ENCODE data around the gene SSX2IP. TPM values are rescaled to one million over a fixed set of nuclear protein-coding genes. Genes with fewer than 3 reads are reported as not detected.

Gene SSX2IP
- total and polyA plus RNA-seq, 2 experiments from 2014 or later = 23.2 to 28.4 TPM

GRCh38 chr1:84632137-84632536, 58.1 kb downstream of the SSX2IP start:
- Histone ChIP-seq H3F3A (replicated peaks; ENCODE audit: low read depth) (no peaks in the 10 kb centered on the region), H3K27ac (ENCODE audit: low read depth) (no peak overlapping the region)

More at GRCh38 chr1:84632137-84632536, 58.1 kb downstream of the SSX2IP start:
- Histone ChIP-seq H3K4me2 (no peak overlapping the region), H3K4me1 (ENCODE audit: insufficient read depth) (no peaks in the 10 kb centered on the region), H3K4me3 (no peak overlapping the region), H3K79me2 (replicated peaks; ENCODE audit: insufficient read depth) (no peaks in the 10 kb centered on the region), H3K9me2 (ENCODE audit: insufficient read depth) (0 out of 2 replicates have a peak, but pooled peaks cover 5% of the 10 kb centered on the region), H3K36me3 (ENCODE audit: insufficient read depth) (no peaks in the 10 kb centered on the region), H4K20me1 (replicated peaks; ENCODE audit: insufficient read depth) (no peaks in the 10 kb centered on the region), H3K27me3 (ENCODE audit: insufficient read depth) (no peaks in the 10 kb centered on the region), H2AFZ (no peak overlapping the region)
- TF ChIP-seq NANOG (IDR thresholded peaks at IDR 0.05; ENCODE audit: borderline replicate concordance) (no peak), POLR2AphosphoS5 (IDR thresholded peaks at IDR 0.05; ENCODE audit: low read depth) (no peak), STAT1 (IDR thresholded peaks at IDR 0.05; ENCODE audit: unreplicated experiment) (no peak), ZNF331 (CRISPR knock-in tag; IDR thresholded peaks at IDR 0.05; ENCODE audit: low read depth) (no peak), ZNF114 (CRISPR knock-in tag; IDR thresholded peaks at IDR 0.05) (no peak), EZH2 (IDR thresholded peaks at IDR 0.05; ENCODE audit: low read depth, unreplicated experiment) (no peak), EZH2phosphoT487 (IDR thresholded peaks at IDR 0.05; ENCODE audit: unreplicated experiment) (no peak), JUNB (IDR thresholded peaks at IDR 0.05; ENCODE audit: unreplicated experiment) (no peak), CREB1 (CRISPR knock-in tag; IDR thresholded peaks at IDR 0.05; ENCODE audit: low read depth) (no peak), CTCF (conservative IDR thresholded peaks at IDR 0.05; ENCODE audit: low read depth in 2 of 2) (no peak)
- TF ChIP-seq, protein P1, sequence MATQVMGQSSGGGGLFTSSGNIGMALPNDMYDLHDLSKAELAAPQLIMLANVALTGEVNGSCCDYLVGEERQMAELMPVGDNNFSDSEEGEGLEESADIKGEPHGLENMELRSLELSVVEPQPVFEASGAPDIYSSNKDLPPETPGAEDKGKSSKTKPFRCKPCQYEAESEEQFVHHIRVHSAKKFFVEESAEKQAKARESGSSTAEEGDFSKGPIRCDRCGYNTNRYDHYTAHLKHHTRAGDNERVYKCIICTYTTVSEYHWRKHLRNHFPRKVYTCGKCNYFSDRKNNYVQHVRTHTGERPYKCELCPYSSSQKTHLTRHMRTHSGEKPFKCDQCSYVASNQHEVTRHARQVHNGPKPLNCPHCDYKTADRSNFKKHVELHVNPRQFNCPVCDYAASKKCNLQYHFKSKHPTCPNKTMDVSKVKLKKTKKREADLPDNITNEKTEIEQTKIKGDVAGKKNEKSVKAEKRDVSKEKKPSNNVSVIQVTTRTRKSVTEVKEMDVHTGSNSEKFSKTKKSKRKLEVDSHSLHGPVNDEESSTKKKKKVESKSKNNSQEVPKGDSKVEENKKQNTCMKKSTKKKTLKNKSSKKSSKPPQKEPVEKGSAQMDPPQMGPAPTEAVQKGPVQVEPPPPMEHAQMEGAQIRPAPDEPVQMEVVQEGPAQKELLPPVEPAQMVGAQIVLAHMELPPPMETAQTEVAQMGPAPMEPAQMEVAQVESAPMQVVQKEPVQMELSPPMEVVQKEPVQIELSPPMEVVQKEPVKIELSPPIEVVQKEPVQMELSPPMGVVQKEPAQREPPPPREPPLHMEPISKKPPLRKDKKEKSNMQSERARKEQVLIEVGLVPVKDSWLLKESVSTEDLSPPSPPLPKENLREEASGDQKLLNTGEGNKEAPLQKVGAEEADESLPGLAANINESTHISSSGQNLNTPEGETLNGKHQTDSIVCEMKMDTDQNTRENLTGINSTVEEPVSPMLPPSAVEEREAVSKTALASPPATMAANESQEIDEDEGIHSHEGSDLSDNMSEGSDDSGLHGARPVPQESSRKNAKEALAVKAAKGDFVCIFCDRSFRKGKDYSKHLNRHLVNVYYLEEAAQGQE (IDR thresholded peaks at IDR 0.05; ENCODE audit: unreplicated experiment) = no peak
- TF ChIP-seq, protein P2, sequence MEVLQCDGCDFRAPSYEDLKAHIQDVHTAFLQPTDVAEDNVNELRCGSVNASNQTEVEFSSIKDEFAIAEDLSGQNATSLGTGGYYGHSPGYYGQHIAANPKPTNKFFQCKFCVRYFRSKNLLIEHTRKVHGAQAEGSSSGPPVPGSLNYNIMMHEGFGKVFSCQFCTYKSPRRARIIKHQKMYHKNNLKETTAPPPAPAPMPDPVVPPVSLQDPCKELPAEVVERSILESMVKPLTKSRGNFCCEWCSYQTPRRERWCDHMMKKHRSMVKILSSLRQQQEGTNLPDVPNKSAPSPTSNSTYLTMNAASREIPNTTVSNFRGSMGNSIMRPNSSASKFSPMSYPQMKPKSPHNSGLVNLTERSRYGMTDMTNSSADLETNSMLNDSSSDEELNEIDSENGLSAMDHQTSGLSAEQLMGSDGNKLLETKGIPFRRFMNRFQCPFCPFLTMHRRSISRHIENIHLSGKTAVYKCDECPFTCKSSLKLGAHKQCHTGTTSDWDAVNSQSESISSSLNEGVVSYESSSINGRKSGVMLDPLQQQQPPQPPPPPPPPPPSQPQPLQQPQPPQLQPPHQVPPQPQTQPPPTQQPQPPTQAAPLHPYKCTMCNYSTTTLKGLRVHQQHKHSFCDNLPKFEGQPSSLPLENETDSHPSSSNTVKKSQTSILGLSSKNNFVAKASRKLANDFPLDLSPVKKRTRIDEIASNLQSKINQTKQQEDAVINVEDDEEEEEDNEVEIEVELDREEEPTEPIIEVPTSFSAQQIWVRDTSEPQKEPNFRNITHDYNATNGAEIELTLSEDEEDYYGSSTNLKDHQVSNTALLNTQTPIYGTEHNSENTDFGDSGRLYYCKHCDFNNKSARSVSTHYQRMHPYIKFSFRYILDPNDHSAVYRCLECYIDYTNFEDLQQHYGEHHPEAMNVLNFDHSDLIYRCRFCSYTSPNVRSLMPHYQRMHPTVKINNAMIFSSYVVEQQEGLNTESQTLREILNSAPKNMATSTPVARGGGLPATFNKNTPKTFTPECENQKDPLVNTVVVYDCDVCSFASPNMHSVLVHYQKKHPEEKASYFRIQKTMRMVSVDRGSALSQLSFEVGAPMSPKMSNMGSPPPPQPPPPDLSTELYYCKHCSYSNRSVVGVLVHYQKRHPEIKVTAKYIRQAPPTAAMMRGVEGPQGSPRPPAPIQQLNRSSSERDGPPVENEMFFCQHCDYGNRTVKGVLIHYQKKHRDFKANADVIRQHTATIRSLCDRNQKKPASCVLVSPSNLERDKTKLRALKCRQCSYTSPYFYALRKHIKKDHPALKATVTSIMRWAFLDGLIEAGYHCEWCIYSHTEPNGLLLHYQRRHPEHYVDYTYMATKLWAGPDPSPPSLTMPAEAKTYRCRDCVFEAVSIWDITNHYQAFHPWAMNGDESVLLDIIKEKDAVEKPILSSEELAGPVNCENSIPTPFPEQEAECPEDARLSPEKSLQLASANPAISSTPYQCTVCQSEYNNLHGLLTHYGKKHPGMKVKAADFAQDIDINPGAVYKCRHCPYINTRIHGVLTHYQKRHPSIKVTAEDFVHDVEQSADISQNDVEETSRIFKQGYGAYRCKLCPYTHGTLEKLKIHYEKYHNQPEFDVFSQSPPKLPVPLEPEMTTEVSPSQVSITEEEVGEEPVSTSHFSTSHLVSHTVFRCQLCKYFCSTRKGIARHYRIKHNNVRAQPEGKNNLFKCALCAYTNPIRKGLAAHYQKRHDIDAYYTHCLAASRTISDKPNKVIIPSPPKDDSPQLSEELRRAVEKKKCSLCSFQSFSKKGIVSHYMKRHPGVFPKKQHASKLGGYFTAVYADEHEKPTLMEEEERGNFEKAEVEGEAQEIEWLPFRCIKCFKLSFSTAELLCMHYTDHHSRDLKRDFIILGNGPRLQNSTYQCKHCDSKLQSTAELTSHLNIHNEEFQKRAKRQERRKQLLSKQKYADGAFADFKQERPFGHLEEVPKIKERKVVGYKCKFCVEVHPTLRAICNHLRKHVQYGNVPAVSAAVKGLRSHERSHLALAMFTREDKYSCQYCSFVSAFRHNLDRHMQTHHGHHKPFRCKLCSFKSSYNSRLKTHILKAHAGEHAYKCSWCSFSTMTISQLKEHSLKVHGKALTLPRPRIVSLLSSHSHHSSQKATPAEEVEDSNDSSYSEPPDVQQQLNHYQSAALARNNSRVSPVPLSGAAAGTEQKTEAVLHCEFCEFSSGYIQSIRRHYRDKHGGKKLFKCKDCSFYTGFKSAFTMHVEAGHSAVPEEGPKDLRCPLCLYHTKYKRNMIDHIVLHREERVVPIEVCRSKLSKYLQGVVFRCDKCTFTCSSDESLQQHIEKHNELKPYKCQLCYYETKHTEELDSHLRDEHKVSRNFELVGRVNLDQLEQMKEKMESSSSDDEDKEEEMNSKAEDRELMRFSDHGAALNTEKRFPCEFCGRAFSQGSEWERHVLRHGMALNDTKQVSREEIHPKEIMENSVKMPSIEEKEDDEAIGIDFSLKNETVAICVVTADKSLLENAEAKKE (CRISPR knock-in tag; IDR thresholded peaks at IDR 0.05) = no peak
- TF ChIP-seq, protein P3, sequence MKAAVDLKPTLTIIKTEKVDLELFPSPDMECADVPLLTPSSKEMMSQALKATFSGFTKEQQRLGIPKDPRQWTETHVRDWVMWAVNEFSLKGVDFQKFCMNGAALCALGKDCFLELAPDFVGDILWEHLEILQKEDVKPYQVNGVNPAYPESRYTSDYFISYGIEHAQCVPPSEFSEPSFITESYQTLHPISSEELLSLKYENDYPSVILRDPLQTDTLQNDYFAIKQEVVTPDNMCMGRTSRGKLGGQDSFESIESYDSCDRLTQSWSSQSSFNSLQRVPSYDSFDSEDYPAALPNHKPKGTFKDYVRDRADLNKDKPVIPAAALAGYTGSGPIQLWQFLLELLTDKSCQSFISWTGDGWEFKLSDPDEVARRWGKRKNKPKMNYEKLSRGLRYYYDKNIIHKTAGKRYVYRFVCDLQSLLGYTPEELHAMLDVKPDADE (IDR thresholded peaks at IDR 0.05) = no peak
- Mint-ChIP-seq H3K4me3 (no peak overlapping the region), H3K27ac (no peak overlapping the region), H3K36me3 (ENCODE audit: low read depth) (peaks cover 3% of the 10 kb centered on the region; the same call in 1 of the 3 replicates), H3K27me3 (ENCODE audit: insufficient read depth, low read depth, poor library complexity) (no peaks in the 10 kb centered on the region), H3K9me3 (peaks cover 4% of the 10 kb centered on the region; the same call in 1 of the 3 replicates), H3K4me1 (peaks cover 6% of the 10 kb centered on the region; the same call in 2 of the 3 replicates)
- DNase-seq (ENCODE audit: low spot score) = no peak
- no peak for ATAC-seq
